AG04449 (cell line): ENCODE measurements around the gene NINJ1.
"Not testable (repeated sequence)": the region's sequence is repeated elsewhere in the genome, so short reads cannot be mapped to it uniquely, and the experiment has no call there.

Source experiments
- CTCF ChIA-PET: fragments of 350-600 bp; formaldehyde crosslinking; extraction: SDS; loops from one replicate; lab custom pipeline; 2021; ENCODE audit warnings: antibody characterized with exemption; lab: Yijun Ruan, JAX
- POLR2A ChIA-PET: fragments of 400-600, 350-600 bp; formaldehyde crosslinking; extraction: SDS; loops from one replicate; lab custom pipeline; 2020; ENCODE audit warnings: antibody characterized with exemption, inconsistent platforms; lab: Yijun Ruan, JAX
- DNase-seq: peaks from one replicate; pipeline ENCODE4 v3.0.0-alpha.2; 2010; ENCODE audit warnings: low read depth, low spot score
- H3K4me3 ChIP-seq: 2 replicates; pipeline ENCODE4 v1.5.1; 2011; ENCODE audit warnings: low read depth, mild to moderate bottlenecking, control low read depth, low read length
- CTCF ChIP-seq: IDR thresholded peaks from one replicate; pipeline ENCODE4 v1.5.1; 2011; ENCODE audit warnings: mild to moderate bottlenecking, moderate library complexity, low read length, control low read depth, inconsistent platforms; ENCODE audit not compliant: insufficient read depth; ENCODE audit errors: missing control alignments

The NINJ1 gene

GRCh38 chr9:93119953-93120845 lies 13.9 kb downstream of the NINJ1 start:
- ChIA-PET CTCF (interaction anchor here (0.9 to 5.0 kb wide), 3 partner anchors 11 to 15 kb away, joined by 8 to 46 read pairs (median 11); no protein-coding TSS in a partner anchor), POLR2A (interaction anchor here (1.5 kb wide), 1 partner anchor 11 kb away, joined by 3 read pairs; no protein-coding TSS in a partner anchor)
- peak; percentile 36 for TF ChIP-seq CTCF
- no peak for DNase-seq
- no peak overlapping the region for H3K4me3 ChIP-seq

GRCh38 chr9:93119703-93119952 lies 14.4 kb downstream of the NINJ1 start:
- POLR2A ChIA-PET, result interaction anchor here (1.5 kb wide), 1 partner anchor 11 kb away, joined by 3 read pairs; no protein-coding TSS in a partner anchor
- H3K4me3 ChIP-seq, result no peak overlapping the region
- no peak for TF ChIP-seq CTCF
- no peak for DNase-seq
- CTCF ChIA-PET, result interaction anchor here (0.9 to 5.0 kb wide), 3 partner anchors 10 to 15 kb away, joined by 8 to 46 read pairs (median 11); no protein-coding TSS in a partner anchor

- TF ChIP-seq CTCF, result no peak
- H3K4me3 ChIP-seq, result no peak overlapping the region
- POLR2A ChIA-PET, result no interaction called here
- CTCF ChIA-PET, result interaction anchor here (1.6 to 5.0 kb wide), 2 partner anchors 9 to 12 kb away, joined by 11 to 46 read pairs; no protein-coding TSS in a partner anchor
- no peak for DNase-seq
Observed at GRCh38 chr9:93118863-93119702, 15.0 kb downstream of the NINJ1 start.

- no peak for TF ChIP-seq CTCF
- H3K4me3 ChIP-seq, result no peak overlapping the region
- ChIA-PET POLR2A (no interaction called here), CTCF (interaction anchor here (5.0 kb wide), 1 partner anchor 9 kb away, joined by 46 read pairs; no protein-coding TSS in a partner anchor)
- no peak for DNase-seq
Observed at GRCh38 chr9:93117924-93118862, 15.9 kb downstream of the NINJ1 start.

GRCh38 chr9:93117521-93117920 lies 16.5 kb downstream of the NINJ1 start:
- H3K4me3 ChIP-seq, POLR2A ChIA-PET, DNase-seq: not testable (repeated sequence)
- CTCF ChIA-PET, result interaction anchor here (5.0 kb wide), 1 partner anchor 8 kb away, joined by 46 read pairs; no protein-coding TSS in a partner anchor
